DOHH2 (cell line): ENCODE data around the gene TSPAN17.

ENCODE experiments used
- CTCF ChIP-seq: fragments of 200-600 bp; sonication (generic); IDR thresholded peaks from one replicate; pipeline ENCODE4 v1.5.1; 2014; ENCODE audit warnings: antibody characterized with exemption, mild to moderate bottlenecking, low read depth, low read length; ENCODE audit not compliant: poor library complexity, severe bottlenecking
- EZH2phosphoT487 ChIP-seq: fragments of 200-600 bp; sonication (generic); IDR thresholded peaks from 2 replicates; pipeline ENCODE4 v1.6.1; 2017; ENCODE audit warnings: borderline replicate concordance, mild to moderate bottlenecking, antibody characterized with exemption, low read length, moderate library complexity, mixed read lengths

- TF ChIP-seq CTCF (no peak), EZH2phosphoT487 (no peak)
These were observed 40.6 kb downstream of the TSPAN17 start for GRCh38 chr5:176687881-176688280.
